ENCODE results near the gene ZBTB12. TPM values are rescaled to one million over a fixed set of nuclear protein-coding genes. Genes with fewer than 3 reads are reported as not detected.

The ZBTB12 gene
- total and polyA plus RNA-seq, 2 of the 8 experiments (the other 6 are each of a cell fraction or from before 2014, with no cell fraction given) = 20.7 to 40.8 TPM

GRCh38 chr6:31896856-31897611, 4.9 kb downstream of the ZBTB12 start:
- Histone ChIP-seq H2BK120ac (replicated peaks; ENCODE audit: low read depth, low read length) (no peak overlapping the region), H3K9me3 (ENCODE audit: insufficient read depth in 2 of 2, low read depth in 1 of 2, low read length in 1 of 2) (no peaks in the 10 kb centered on the region), H2AK5ac (ENCODE audit: low read depth, low read length) (no peak overlapping the region), H3K23me2 (ENCODE audit: low read depth, low read length) (peaks cover 8% of the 10 kb centered on the region), H4K5ac (ENCODE audit: insufficient read length, low read depth, low read length) (no peak overlapping the region), H3K4ac (replicated peaks; ENCODE audit: insufficient read length, low read depth, low read length) (peak overlapping the region; percentile 27), H3K27me3 (replicated peaks in 1 of 4; ENCODE audit: control insufficient read depth in 3 of 4, extremely low read depth in 1 of 4, insufficient read depth in 3 of 4, low read length in 3 of 4) (no peaks in the 10 kb centered on the region), H4K20me1 (replicated peaks in 1 of 2; ENCODE audit: control insufficient read depth in 1 of 2, insufficient read depth in 2 of 2, low read length in 2 of 2) (peaks cover 1 to 5% of the 10 kb centered on the region in 2 experiments), H2BK5ac (ENCODE audit: low read depth, low read length) (no peak overlapping the region), H3K9ac (replicated peaks in 1 of 4; ENCODE audit: extremely low read depth in 1 of 4, low read depth in 3 of 4, low read length in 3 of 4) (peak overlapping the region; percentile 54 to 88 (median 67); a peak in 6 of 7 replicates), H3K36me3 (ENCODE audit: control insufficient read depth in 2 of 4, insufficient read depth in 4 of 4, low read length in 3 of 4) (peaks cover 20 to 42% (median 37%) of the 10 kb centered on the region in 4 experiments), H3K4me1 (replicated peaks in 1 of 4; ENCODE audit: control insufficient read depth in 3 of 4, insufficient read depth in 4 of 4, low read length in 3 of 4) (peaks cover 0 to 11% (median 6%) of the 10 kb centered on the region in 4 experiments; a peak in 6 of 7 replicates), H3K79me1 (ENCODE audit: low read depth, low read length) (peaks cover 2% of the 10 kb centered on the region), H2BK12ac (ENCODE audit: low read depth, low read length) (no peak overlapping the region), H3K14ac (ENCODE audit: insufficient read length) (no peak overlapping the region), H2BK20ac (ENCODE audit: low read length) (no peak overlapping the region), H4K91ac (replicated peaks; ENCODE audit: insufficient read length, low read length) (peak overlapping the region; percentile 80), H3K79me2 (ENCODE audit: control insufficient read depth in 1 of 2, insufficient read depth in 2 of 2, low read length in 2 of 2) (peaks cover 0 to 17% of the 10 kb centered on the region in 2 experiments; a peak in 2 of 4 replicates), H3K23ac (ENCODE audit: insufficient read length) (no peak overlapping the region), H3K4me2 (ENCODE audit: insufficient read depth in 1 of 2, low read depth in 2 of 2, low read length in 2 of 2) (peak overlapping the region; percentile 84 to 92), H3K18ac (ENCODE audit: extremely low read depth, low read length) (peak overlapping the region; percentile 19), H4K8ac (ENCODE audit: extremely low read depth, insufficient read depth, low read length) (peak overlapping the region; percentile 93; the same call in 1 of the 2 replicates), H3K4me3 (ENCODE audit: extremely low read depth in 1 of 4, insufficient read depth in 2 of 4, low read depth in 3 of 4, low read length in 4 of 4) (peak overlapping the region; percentile 74 to 97 (median 82)), H3K56ac (replicated peaks; ENCODE audit: insufficient read length, low read depth, low read length) (peak overlapping the region; percentile 73), H2BK15ac (ENCODE audit: low read length) (no peak overlapping the region), H2AFZ (ENCODE audit: low read length) (no peak overlapping the region), H3K27ac (ENCODE audit: low read depth, low read length) (peak overlapping the region; percentile 46; the same call in 1 of the 2 replicates)
- ChIA-PET CTCF (ENCODE audit: partially characterized antibody) (interaction anchor here (0.6 to 2.1 kb wide), 8 partner anchors 8 to 155 kb away, joined by 3 to 11 read pairs (median 6); no protein-coding TSS in a partner anchor), POLR2A (ENCODE audit: partially characterized antibody) (interaction anchor here (0.7 to 3.6 kb wide), 25 partner anchors 8 to 232 kb away, joined by 3 to 40 read pairs (median 6); partner anchors contain the start of genes DXO, GPANK1, MSH5 and NELFE)
- TF ChIP-seq PHF8 (conservative IDR thresholded peaks at IDR 0.05; ENCODE audit: low read depth, low read length) (peak; percentile 73), SAP30 (IDR thresholded peaks at IDR 0.05; ENCODE audit: insufficient read depth, insufficient replicate concordance, low read length) (no peak), KDM4A (IDR thresholded peaks at IDR 0.05; ENCODE audit: low read depth, low read length, severe bottlenecking) (peak; percentile 5)
- no peak for FAIRE-seq
- 21% methylated on average over 5 of the region's 62 CpGs; no CpG with 5 or more reads in 1 of the 2 experiments for whole genome bisulfite sequencing, 2 experiments (ENCODE audit: extremely low coverage in 1 of 2, insufficient coverage in 1 of 2, insufficient read length in 1 of 2, insufficient replicate concordance in 2 of 2, low coverage in 1 of 2, low lambda C conversion rate in 2 of 2, missing lambda C conversion rate in 1 of 2)
- DNase-seq (ENCODE audit: low read depth in 1 of 2, low spot score in 2 of 2) = peak in 1 of 2 experiments; percentile 60
